ENCODE results near the gene GSTM2.
A peak's percentile ranks its signal among the peaks of the same experiment; 100 is the strongest.

The GSTM2 gene

GRCh38 chr1:109630081-109630897 is 37.6 kb upstream of the GSTM2 start:
- DNase-seq: no peak

GRCh38 chr1:109630898-109631512 is 36.9 kb upstream of the GSTM2 start:
- no peak for DNase-seq

- no peak for DNase-seq
Observed at GRCh38 chr1:109631513-109632505, 36.0 kb upstream of the GSTM2 start.

GRCh38 chr1:109632671-109633346 is 35.0 kb upstream of the GSTM2 start:
- DNase-seq: no peak

- no peak for DNase-seq
Observed at GRCh38 chr1:109634292-109634691, 33.6 kb upstream of the GSTM2 start.

GRCh38 chr1:109634771-109635750 is 32.8 kb upstream of the GSTM2 start:
- DNase-seq: no peak

- DNase-seq: no peak
Observed at GRCh38 chr1:109635862-109636200, 32.0 kb upstream of the GSTM2 start.

GRCh38 chr1:109636201-109636952 is 31.5 kb upstream of the GSTM2 start:
- DNase-seq: no peak

GRCh38 chr1:109637446-109637845 is 30.4 kb upstream of the GSTM2 start:
- no peak for DNase-seq

GRCh38 chr1:109639063-109639840 is 28.6 kb upstream of the GSTM2 start:
- DNase-seq: no peak

GRCh38 chr1:109639841-109640184 is 28.0 kb upstream of the GSTM2 start:
- no peak for DNase-seq

- peak; percentile 70 for DNase-seq
Observed at GRCh38 chr1:109640285-109640865, 27.5 kb upstream of the GSTM2 start.

GRCh38 chr1:109641078-109641740 is 26.6 kb upstream of the GSTM2 start:
- DNase-seq: no peak

- no peak for DNase-seq
Observed at GRCh38 chr1:109641861-109642260, 26.0 kb upstream of the GSTM2 start.

- no peak for DNase-seq
Observed at GRCh38 chr1:109642626-109643025, 25.2 kb upstream of the GSTM2 start.

GRCh38 chr1:109643385-109644230 is 24.2 kb upstream of the GSTM2 start:
- peak; percentile 48 for DNase-seq

GRCh38 chr1:109644670-109645069 is 23.2 kb upstream of the GSTM2 start:
- no peak for DNase-seq

- DNase-seq: no peak
Observed at GRCh38 chr1:109649491-109649914, 18.4 kb upstream of the GSTM2 start.

Measured in GF-D8 (cell line).